ENCODE data around the gene NOC2L. TPM values are rescaled to one million over a fixed set of nuclear protein-coding genes. Genes with fewer than 3 reads are reported as not detected.

Gene NOC2L
- polyA plus RNA-seq, 1 donor (not counting 4 experiments of a cell fraction or from before 2014, with no cell fraction given) = 51.8 TPM

DNA sequence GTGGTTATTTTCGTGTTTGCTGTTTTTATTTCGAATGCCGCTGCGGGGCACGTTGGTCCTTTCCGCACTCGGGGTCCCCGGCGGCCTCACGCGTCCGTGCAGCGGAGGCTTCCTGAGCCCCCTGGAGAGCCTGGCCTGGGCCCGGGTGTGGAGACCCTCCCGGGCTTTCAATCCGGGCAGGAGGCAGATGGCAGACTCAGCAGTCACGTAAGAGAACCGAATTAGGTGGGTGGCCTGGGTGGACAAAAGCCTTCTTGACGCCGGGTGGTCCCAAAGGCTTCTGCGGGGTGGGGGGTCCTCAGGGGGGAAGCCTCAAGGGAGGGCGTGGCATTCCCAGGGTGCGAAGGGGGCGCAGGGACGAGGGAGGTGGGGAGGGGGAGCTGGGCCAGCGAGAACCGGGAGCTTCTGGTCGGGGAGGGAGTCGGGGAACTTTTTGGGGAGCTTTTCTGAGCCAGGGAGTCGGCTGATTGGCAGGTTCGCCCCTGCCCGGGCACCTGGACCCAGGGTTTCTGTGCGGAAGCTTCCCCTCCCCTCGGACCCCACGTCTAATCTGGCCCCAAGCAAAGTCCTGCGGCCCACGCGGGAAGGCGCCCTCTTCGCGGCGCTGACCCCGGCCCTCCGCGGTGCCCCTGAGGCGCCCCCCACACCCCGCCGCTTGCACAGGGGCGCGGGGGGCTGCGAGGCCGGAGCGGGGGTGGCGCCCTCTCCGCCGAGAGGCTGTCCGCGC is 42.2 kb upstream of the NOC2L start:
- no peak for DNase-seq (ENCODE audit: low read depth, low spot score)
- dilution Hi-C loops (cut with MboI; ENCODE audit: extremely low pct_ligation_motif_present, low sequenced_read_pairs) = no loop called here
- H3K4me1 ChIP-seq (ENCODE audit: control insufficient read depth, extremely low read depth, insufficient read depth, low read length) = peaks cover 19% of the 10 kb centered on the region
- H3K27ac ChIP-seq (ENCODE audit: control insufficient read depth, insufficient read depth, low read length) = peak overlapping the region; percentile 86
- H3K79me2 ChIP-seq (ENCODE audit: control insufficient read depth, insufficient read depth, low read length) = no peaks in the 10 kb centered on the region
- H3K9ac ChIP-seq (ENCODE audit: control insufficient read depth, extremely low read depth, insufficient read depth, low read length) = peak overlapping the region; percentile 91
- no peaks in the 10 kb centered on the region for H3K36me3 ChIP-seq (ENCODE audit: control insufficient read depth in 2 of 2, extremely low read depth in 1 of 2, insufficient read depth in 2 of 2, low read length in 2 of 2)
- peaks cover 5% of the 10 kb centered on the region for H4K20me1 ChIP-seq (ENCODE audit: control insufficient read depth, extremely low read depth, insufficient read depth, low read length)
- H3K9me1 ChIP-seq (ENCODE audit: control insufficient read depth, extremely low read depth, insufficient read depth, low read length) = no peaks in the 10 kb centered on the region
- TF ChIP-seq CTCF (optimal IDR thresholded peaks at IDR 0.05 in 1 of 3, IDR thresholded peaks at IDR 0.05 in 1 of 3, conservative IDR thresholded peaks at IDR 0.05 in 1 of 3; ENCODE audit: extremely low read depth in 1 of 3, insufficient read depth in 2 of 3, low read length in 3 of 3) (no peak), EZH2 (IDR thresholded peaks at IDR 0.05; ENCODE audit: low read length) (no peak)
- no peak for FAIRE-seq
- peak overlapping the region; percentile 82 for H3K4me2 ChIP-seq (ENCODE audit: control insufficient read depth, extremely low read depth, insufficient read depth, low read depth, low read length)
- no peaks in the 10 kb centered on the region for H3K9me3 ChIP-seq (ENCODE audit: control insufficient read depth, low read depth, low read length)
- peak overlapping the region; percentile 59 to 80 (median 66) for H3K4me3 ChIP-seq (ENCODE audit: control insufficient read depth in 2 of 3, extremely low read depth in 1 of 3, insufficient read depth in 2 of 3, low read depth in 1 of 3, low read length in 3 of 3)
- peaks cover 36% of the 10 kb centered on the region for H3K27me3 ChIP-seq (ENCODE audit: control insufficient read depth, extremely low read depth, insufficient read depth, low read length)
- peak overlapping the region; percentile 6 for H2AFZ ChIP-seq (ENCODE audit: control insufficient read depth, low read length)

DNA sequence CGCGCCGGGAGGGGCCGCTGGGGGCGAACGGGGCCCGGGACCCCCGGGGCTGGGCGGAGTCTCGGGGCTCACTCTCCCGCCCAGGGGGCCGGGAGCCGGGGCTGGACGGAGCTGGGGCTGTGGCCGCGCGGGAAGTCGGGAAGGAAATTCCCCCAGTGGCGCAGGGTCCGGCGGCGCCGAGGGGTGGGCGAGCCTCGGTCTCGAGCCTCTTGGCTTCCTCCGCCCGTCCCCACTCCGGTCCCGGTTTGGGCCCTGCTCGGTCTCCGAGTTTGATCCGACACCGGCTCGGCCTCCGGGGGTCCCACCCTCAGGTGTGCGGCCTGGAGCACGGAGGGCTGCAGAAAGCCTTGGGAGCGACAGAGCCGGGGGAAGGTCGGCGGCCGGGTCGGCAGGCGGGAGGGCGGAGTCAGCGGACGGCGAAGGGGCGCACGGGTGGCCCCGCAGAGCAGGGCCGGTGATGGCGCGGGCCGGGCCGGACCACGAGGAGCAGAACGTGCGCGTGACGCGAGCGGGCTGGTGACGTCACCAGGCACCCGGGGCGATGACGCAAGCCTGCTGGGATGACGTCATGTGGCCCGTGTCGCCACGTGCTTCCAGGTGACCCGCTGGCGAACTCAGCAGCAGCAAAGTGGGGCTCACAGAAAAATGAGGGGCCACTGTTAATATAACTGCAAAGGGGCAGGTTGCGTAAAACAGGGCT is 41.5 kb upstream of the NOC2L start:
- Histone ChIP-seq H3K79me2 (ENCODE audit: control insufficient read depth, insufficient read depth, low read length) (no peaks in the 10 kb centered on the region), H3K4me3 (ENCODE audit: control insufficient read depth in 2 of 3, extremely low read depth in 1 of 3, insufficient read depth in 2 of 3, low read depth in 1 of 3, low read length in 3 of 3) (peak overlapping the region; percentile 59 to 80 (median 66)), H3K36me3 (ENCODE audit: control insufficient read depth in 2 of 2, extremely low read depth in 1 of 2, insufficient read depth in 2 of 2, low read length in 2 of 2) (no peaks in the 10 kb centered on the region), H4K20me1 (ENCODE audit: control insufficient read depth, extremely low read depth, insufficient read depth, low read length) (peaks cover 5% of the 10 kb centered on the region), H3K9me1 (ENCODE audit: control insufficient read depth, extremely low read depth, insufficient read depth, low read length) (no peaks in the 10 kb centered on the region), H2AFZ (ENCODE audit: control insufficient read depth, low read length) (peak overlapping the region; percentile 19), H3K4me2 (ENCODE audit: control insufficient read depth, extremely low read depth, insufficient read depth, low read depth, low read length) (peak overlapping the region; percentile 82), H3K4me1 (ENCODE audit: control insufficient read depth, extremely low read depth, insufficient read depth, low read length) (peaks cover 18% of the 10 kb centered on the region), H3K27me3 (ENCODE audit: control insufficient read depth, extremely low read depth, insufficient read depth, low read length) (peaks cover 30% of the 10 kb centered on the region), H3K27ac (ENCODE audit: control insufficient read depth, insufficient read depth, low read length) (peak overlapping the region; percentile 86), H3K9ac (ENCODE audit: control insufficient read depth, extremely low read depth, insufficient read depth, low read length) (peak overlapping the region; percentile 91), H3K9me3 (ENCODE audit: control insufficient read depth, low read depth, low read length) (no peaks in the 10 kb centered on the region)
- dilution Hi-C loops (cut with MboI; ENCODE audit: extremely low pct_ligation_motif_present, low sequenced_read_pairs) = no loop called here
- TF ChIP-seq CTCF (optimal IDR thresholded peaks at IDR 0.05 in 1 of 3, IDR thresholded peaks at IDR 0.05 in 1 of 3, conservative IDR thresholded peaks at IDR 0.05 in 1 of 3; ENCODE audit: extremely low read depth in 1 of 3, insufficient read depth in 2 of 3, low read length in 3 of 3) = no peak
- no peak for TF ChIP-seq EZH2 (IDR thresholded peaks at IDR 0.05; ENCODE audit: low read length)
- FAIRE-seq (peak; percentile 56), DNase-seq (ENCODE audit: low read depth, low spot score) (no peak)

All from keratinocyte (primary cell).